NCI-H524 (cell line): ENCODE data around the gene H2AZ2.
"Not testable (repeated sequence)": the region's sequence is repeated elsewhere in the genome, so short reads cannot be mapped to it uniquely, and the experiment has no call there.

Experiments used
- DNase-seq, 2 experiments: peaks; one replicate each; lab custom pipeline; 2025; lab: John Stamatoyannopoulos, UW

The H2AZ2 gene

DNA sequence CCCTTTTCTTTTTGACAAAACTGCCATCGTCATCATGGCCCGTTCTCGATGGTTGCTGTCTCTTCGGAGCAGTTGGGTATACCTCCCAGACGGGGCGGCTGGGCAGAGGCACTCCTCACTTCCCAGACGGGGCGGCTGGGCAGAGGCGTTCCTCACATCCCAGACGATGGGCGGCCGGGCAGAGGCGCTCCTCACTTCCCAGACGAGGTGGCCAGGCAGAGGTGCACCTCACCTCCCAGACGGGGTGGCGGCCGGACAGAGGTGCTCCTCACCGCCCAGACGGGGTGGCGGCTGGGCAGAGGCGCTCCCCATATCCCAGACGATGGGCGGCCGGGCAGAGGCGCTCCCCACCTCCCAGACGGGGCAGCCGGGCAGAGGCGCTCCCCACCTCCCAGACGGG, 22.9 kb upstream of the H2AZ2 start:
- DNase-seq = not testable (repeated sequence)

DNA sequence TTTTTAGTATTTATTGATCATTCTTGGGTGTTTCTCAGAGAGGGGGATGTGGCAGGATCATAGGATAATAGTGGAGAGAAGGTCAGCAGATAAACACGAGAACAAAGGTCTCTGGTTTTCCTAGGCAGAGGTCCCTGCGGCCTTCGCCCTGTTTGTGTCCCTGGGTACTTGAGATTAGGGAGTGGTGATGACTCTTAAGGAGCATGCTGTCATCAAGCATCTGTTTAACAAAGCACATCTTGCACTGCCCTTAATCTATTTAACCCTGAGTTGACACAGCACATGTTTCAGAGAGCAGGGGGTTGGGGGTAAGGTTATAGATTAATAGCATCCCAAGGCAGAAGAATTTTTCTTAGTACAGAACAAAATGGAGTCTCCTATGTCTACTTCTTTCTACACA, 22.4 kb upstream of the H2AZ2 start:
- peak; percentile 47 to 75 for DNase-seq

DNA sequence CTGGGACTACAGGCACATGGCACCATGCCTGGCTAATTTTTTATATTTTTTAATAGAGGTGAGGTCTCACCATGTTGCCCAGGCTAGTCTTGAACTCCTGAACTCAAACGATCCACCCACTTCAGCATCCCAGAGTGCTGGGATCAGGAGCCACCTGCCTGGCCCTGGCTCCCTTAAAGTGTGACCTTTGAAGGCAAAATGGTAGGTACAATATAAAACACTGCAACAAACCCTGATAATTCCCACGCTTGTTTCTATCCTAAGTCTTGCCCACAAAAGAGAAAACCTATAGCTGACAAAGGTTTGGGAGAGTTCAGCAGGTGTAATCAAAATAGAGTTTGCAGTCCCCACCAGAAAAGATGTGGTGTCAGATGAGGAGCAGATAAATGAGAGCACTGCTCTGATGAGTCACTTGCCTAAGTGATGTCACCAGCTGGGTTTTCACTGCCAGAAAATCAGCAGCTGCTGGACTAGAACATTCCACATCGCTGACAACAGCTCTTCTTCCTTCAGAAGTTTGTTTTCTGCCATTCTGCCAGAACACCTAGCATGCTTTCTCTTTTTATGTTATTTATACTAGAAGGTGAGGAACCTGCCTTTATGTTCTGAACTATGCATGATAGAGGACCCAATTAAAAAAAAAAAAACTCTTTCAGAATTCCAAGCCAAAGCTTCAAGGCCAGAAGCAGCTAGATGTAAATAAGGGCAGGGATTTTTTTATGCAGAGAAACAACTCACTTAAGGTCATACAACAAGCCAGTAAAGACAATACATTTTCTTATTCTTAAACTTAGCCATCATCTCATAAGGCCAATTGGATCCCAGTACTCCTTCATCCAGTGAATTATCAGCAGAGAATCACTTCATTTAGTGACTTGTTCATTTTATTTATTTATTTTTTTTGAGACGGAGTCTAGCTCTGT, 19.4 kb upstream of the H2AZ2 start:
- no peak for DNase-seq

DNA sequence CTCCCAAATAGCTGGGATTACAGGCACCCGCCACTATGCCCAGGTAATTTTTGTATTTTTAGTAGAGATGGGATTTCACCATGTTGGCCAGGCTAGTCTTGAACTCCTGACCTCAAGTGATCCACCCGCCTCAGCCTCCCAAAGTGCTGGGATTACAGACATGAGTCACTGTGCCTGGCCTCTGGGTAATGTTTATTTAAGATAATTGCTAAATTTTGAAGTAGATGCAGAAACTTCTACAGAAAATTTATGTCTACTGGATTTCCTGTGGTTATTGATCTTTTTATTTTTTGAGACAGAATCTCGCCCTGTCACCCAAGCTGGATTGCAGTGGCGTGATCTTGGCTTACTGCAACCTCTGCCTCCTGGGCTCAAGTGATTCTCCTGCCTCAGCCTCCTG, 14.1 kb upstream of the H2AZ2 start:
- not testable (repeated sequence) for DNase-seq

DNA sequence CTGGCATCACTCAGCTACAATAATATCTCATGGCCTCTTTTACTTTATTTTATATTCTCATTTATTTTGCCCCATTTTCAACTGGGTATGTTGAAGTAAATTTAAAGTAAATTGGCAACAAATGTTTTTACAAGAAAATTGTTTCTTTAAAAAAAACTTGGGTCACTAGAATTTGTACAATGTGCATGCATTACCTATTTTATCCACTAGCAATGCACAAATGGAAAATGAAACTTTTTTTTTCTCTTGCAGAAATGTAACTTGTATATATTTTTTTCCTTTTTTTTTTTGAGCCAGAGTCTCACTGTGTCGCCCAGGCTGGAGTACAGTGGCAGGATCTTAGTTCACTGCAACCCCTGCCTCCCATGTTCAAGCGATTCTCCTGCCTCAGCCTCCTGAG, 10.3 kb upstream of the H2AZ2 start:
- DNase-seq = no peak

DNA sequence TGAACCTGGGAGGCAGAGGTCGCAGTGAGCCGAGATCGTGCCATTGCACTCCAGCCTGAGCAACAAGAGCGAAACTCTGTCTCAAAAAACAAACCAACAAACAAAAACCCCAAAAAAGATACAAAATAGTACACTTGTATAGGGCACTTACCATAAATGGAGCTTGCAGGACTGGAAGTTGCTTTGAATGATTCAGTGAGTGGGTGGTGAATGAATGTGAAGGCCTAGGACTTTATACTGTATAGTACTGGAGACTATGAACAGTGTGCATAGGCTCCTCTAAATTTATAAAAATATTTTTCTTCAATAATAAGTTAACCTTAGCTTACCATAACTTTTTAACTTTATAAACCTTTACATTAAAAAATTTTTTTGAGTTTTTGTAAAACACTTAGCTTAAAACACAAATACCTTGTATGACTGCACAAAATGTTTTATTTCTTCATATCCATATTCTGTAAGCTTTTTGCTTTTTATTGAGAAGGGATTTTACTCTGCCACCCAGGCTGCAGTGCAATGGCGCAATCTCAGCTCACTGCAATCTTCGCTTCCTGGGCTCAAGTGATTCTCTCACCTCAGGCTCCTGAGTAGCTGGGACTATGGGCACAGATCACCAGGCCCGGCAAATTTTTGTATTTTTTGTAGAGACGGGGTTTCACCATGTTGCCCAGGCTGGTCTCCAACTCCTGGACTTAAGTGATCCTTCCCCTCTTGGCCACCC, 6.9 kb upstream of the H2AZ2 start:
- DNase-seq = no peak

DNA sequence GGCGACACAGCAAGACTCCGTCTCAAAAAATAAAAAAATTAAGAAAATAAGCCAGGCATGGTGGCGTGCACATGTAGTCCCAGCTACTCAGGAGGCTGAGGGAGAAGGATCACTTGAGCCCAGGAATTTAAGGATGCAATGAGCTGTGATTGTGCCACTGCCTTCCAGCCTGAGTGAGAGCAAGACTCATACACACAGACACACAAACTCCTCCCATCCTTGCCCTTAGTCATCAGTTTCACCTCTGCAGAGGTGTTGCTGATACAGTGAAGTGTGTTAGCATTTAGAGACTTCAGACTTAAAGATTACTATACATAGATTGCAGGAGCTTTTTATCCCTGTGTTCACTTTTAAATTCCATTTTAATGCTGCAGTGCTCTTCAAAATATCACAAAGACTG, 5.5 kb upstream of the H2AZ2 start:
- DNase-seq = no peak

DNA sequence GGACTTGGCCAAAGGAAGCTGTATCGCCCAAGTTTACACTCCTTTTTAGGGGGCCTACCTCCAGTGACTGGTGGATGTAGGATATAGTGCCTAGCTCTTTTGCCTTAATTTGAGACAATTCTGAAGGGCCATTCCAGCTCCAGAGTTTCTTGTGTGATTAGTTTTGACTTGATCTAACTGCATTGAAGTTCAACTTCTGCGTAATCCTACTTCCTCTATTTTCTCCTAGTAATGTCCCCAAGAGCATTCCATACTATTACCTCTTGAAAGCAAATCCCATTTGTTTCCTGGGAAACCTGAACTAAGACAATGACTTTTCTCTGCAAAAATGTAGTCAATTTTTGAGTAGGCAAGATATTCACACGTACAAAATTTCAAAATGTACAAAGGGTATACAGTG, 4.7 kb upstream of the H2AZ2 start:
- no peak for DNase-seq

DNA sequence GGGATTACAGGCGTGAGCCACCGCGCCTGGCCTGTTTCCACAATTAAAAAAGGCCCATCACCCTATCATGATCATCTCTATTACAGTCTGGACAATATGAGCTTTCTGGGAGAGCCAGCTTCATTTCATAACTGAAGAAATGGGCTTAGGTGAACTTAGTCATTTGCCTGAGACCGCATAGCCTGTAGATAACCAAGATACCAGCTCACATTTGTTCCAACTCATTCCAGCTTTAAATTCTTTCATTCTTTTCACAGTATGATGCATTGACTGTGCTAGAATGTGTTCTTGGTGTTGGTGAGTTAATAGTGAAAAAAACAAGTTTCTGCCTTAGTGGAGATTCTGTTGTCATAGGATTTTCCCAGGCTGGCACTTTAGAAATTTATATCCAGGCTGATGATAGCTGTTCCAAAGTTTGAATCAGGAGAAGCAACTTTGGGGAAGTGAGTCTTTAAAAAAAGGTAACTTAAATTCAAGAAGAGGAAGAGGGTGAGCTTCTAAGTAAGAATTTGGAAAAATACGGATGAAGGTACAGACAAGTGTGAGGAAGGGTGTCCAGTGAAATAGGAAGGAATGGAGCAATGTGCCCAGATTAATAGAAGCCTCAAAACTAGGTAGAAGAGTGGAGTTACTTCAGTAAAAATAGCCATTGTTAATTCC, 2.1 kb upstream of the H2AZ2 start:
- no peak for DNase-seq

DNA sequence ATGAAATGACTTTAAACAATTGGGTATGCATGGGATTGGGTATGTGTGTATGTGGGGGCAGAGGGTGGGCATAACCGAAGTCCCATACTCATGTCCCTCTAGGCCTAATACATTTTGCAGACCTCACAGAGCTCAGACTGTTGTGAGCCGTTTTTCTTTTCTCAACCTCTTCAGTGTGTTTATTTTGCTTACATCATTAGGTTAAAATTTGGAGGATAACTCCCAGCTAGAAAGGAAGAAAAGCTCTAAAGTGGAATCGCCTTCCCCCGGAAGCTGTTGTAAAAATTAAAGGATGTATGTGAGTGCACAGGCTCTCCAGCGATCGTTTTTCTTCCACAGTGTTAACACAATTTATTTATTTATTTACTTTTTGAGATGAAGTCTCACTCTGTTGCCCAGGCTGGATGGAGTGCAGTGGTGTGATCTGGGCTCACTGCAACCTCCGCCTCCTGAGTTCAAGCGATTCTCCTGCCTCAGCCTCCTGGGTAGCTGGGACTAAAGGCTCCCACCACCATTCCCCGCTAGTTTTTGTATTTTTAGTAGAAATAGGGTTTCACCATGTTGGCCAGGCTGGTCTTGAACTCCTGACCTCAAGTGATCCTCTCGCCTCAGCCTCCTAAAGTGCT, 1.5 kb upstream of the H2AZ2 start:
- DNase-seq = no peak

DNA sequence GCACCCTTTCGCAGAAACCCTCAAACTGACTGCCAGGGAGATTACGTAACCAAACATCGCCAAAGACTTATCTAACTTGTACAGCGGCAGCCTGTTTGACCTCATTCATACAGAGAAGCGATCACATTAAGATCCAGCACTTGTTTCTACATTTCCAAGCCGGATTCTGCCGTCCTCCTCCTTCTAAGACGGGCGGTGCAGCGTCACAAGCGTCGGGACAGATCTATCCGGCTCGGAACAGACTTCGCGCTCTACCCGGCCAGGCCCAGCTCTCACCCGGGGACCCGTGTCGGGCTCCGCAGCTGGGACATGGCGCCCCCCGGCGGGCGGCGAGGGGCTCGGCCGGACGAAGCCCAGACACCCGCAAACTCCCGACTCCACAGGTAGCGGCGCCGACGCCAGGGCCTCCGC, 373 bp downstream of the H2AZ2 start:
- peak in 1 of 2 experiments; percentile 81 for DNase-seq

DNA sequence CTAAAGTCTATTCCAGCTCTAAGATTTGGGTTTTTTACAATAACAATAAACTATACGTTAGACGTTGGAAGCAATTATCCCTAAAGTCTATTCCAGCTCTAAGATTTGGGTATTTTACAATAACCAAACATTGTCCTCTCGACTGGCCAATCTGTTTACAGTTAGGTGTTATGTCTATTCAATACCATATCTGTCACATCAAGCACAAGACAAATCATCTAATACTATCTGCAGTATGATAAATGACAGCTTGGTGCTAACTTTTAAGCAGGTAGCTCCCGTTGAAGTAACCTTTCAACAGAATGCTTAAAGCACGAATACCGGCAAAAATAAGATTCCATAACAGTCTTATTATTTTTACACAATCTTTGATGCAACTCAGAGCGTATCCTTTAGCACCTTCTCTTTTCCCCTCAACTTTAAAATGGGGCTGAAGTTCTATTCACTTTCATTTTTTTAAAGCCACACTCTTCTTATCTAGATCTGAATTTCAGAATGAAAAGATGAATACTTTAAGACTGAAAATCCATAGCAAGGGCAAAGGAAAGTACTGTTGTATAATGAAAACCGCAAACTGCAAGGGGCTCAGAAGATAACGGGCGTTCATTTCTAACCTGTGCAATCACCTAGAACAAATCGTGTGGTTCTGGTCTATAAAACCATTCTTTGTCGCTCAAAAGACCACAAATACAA, 925 bp downstream of the H2AZ2 start:
- DNase-seq = no peak

DNA sequence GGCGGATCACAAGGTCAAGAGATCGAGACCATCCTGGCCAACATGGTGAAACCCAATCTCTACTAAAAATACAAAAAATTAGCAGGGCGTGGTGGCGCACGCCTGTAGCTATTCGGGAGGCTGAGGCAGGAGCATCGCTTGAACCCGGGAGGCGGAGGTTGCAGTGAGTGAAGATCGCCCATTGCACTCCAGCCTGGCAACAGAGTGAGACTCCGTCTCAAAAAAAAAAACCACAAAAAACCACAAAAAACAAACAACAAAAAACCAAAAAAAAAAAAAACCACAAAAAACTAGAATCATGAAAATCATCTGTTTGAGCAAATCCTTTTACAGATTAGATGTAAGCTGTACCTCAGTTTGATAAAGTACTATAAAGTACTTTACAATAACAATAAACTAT, 1.5 kb downstream of the H2AZ2 start:
- DNase-seq = not testable (repeated sequence)

DNA sequence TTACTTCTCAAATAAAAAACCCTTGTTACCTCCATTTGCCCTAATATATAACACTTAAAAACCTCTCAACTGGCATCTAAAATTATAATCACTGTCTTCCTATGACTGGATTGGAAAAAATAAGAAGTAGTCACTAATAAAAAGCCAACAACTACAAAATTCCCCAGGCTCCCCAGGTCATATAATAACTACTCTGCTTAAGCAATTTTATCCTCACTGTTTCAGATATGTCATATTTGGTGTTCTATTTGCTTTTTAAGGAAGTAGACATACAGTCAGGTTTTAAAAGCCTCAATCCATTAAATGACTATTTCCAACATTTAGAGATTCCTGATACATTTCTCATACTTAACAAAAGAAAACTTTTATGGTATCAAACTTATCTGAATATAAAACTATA, 2.4 kb downstream of the H2AZ2 start:
- DNase-seq = no peak

DNA sequence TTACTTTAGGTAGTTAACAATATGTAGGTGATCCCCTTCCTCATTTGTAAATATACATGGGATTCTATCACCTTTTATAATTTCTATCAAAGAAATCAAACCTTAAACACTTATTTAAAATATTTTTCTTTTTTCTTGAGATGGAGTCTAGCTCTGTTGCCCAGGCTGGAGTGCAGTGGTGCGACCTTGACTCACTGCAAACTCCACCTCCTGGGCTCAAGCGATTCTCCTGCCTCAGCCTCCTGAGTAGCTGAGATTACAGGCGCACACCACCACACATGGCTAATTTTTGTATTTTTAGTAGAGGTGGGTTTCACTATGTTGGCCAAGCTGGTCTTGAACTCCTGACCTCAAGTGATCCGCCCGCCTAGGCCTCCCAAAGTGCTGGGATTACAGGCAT, 4.4 kb downstream of the H2AZ2 start:
- not testable (repeated sequence) for DNase-seq

DNA sequence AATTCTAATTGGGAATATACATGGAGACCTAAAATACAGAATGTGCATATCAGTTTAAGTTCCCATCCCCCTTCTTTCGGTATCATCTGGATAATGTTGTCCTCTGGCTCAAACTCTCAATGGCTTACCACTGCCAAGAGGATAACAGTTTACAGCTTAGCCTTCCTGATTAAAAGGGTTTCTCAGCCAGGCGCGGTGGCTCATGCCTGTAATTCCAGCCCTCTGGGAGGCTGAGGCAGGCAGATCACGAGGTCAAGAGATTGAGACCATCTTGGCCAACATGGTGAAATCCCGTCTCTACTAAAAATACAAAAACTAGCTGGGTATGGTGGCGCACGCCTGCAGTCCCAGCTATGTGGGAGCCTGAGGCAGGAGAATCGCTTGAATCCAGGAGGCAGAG, 5.2 kb downstream of the H2AZ2 start:
- DNase-seq = not testable (repeated sequence)

DNA sequence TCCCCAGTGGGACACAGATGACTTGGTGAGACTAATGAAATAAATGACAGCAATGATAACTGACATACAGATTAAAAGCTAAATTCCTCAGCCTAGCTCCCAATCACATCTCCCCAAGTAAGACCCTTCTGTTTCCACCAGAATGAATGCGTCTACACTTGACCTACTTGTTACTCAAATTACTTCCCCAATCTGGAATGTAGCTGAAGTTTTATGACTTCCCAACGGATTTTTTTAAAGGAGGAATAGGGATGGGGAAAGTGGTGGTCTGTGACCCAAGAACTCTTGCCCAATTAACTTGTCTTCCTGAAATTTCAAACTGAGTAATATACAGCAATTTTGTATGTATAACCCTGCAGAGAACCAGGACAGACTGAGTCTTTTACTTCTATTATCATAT, 9.1 kb downstream of the H2AZ2 start:
- no peak for DNase-seq

DNA sequence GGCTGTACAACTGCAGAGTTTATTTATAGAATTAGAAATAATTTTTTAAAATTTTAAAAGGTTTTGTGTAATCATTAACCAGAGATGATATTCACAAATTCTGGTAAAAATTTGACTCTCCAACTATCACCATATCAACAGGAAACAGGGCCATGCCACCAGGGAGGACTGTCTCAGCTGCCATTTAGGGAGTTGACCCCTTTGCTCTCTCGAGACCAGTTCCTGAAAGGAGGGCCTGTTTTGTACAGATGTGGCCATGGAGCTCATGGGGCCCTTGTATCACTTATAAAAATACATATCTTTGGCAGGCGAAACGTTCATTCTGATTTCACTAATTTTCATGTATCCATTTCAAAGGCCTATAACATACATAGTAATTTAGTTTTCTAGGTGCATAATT, 20.3 kb downstream of the H2AZ2 start:
- DNase-seq = no peak

DNA sequence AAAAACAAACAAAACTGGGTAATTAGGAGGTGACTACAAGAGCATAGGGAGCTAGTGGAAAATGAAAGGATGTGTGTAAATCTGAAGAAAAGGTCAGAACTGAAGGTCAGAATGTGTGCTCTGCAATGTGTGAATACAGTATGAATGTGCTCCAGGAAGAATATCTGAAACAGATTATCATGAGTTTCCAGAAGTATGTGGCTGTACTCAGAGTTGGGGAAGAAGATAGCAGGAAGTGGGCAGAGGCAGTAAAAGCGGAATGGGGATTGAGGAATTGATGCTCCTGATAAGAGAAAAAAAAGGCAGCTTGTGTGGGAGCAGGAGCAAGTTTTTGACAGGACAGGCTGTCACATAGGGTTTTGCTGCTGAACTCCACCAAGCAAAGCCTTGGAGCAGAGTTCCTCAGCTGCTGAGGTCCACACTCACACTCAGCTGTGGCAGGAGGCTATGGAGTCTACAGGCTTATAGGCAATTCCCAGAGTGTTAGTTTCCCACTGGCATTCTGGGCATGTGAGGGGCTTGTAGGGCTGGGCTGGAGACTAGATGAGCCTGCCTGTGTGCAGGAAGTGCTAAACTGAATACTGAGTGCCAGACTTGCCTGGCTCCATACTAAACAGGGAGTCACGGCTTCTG, 22.9 kb downstream of the H2AZ2 start:
- no peak for DNase-seq

DNA sequence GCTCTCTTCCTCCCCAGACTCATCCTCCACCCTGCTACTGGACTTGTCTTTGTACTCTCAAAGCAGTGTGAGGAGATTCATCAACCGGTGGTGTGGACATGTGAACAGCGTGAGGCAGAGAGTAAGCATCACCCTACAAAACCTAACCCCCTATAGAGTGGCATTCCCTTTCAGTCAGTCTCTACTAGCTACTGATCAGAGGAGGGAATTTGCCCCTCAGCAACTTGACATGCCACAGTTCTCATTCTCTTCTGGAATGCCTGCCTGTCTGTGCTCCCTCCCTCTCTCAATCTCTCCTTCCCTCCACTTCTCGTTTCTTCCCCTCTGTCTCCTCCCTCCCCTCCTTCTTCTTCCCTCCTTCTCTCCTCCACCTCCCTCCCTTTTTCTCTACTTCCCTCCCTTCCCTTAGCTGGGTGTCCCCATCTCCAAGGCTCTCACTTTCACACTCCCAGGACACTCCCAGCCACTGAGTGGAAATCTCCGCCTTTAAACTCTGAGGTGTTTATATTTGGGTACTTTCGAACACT, 24.6 kb downstream of the H2AZ2 start:
- DNase-seq = no peak

DNA sequence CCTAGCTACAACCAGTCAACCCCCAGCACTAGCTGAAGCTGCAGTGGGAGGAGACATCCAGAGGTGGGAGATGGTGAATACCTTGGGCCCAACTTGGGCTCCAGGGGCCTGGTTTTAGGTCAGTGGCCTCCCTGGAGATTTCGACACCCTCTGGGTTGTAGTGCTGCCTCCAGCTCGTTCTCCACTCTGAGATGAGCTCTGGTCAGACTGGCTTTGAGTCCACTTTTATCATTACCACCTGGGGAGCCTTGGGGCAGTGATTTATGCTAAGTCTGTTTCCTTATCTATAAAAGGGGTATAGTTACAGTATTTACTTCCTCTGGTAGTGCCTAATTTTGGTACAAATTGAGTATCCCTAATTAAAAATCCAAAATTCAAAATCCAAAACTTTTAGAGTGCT, 28.6 kb downstream of the H2AZ2 start:
- no peak for DNase-seq
